ENCODE data around the gene GATAD2B.
"Not testable (repeated sequence)": the region's sequence is repeated elsewhere in the genome, so short reads cannot be mapped to it uniquely, and the experiment has no call there.

GATAD2B gene

GRCh38 chr1:153929426-153929825, 6.7 kb upstream of the GATAD2B start:
- DNase-seq = no peak

GRCh38 chr1:153928791-153929341, 6.1 kb upstream of the GATAD2B start:
- DNase-seq = peak; percentile 24

GRCh38 chr1:153928245-153928644, 5.5 kb upstream of the GATAD2B start:
- DNase-seq = peak; percentile 1

- no peak for DNase-seq
Measured at GRCh38 chr1:153926405-153926804, 3.6 kb upstream of the GATAD2B start.

- peak; percentile 72 for DNase-seq
Measured at GRCh38 chr1:153922076-153922971, 448 bp downstream of the GATAD2B start.

GRCh38 chr1:153921803-153922075, 1.0 kb downstream of the GATAD2B start:
- no peak for DNase-seq

- no peak for DNase-seq
Measured at GRCh38 chr1:153921080-153921802, 1.5 kb downstream of the GATAD2B start.

- DNase-seq = no peak
Measured at GRCh38 chr1:153919876-153920852, 2.6 kb downstream of the GATAD2B start.

- no peak for DNase-seq
Measured at GRCh38 chr1:153916297-153916696, 6.5 kb downstream of the GATAD2B start.

- DNase-seq = no peak
Measured at GRCh38 chr1:153912349-153912748, 10.4 kb downstream of the GATAD2B start.

- not testable (repeated sequence) for DNase-seq
Measured at GRCh38 chr1:153910560-153910959, 12.2 kb downstream of the GATAD2B start.

- no peak for DNase-seq
Measured at GRCh38 chr1:153908071-153908470, 14.7 kb downstream of the GATAD2B start.

- no peak for DNase-seq
Measured at GRCh38 chr1:153907134-153907533, 15.6 kb downstream of the GATAD2B start.

- no peak for DNase-seq
Measured at GRCh38 chr1:153906396-153906795, 16.4 kb downstream of the GATAD2B start.

- DNase-seq = not testable (repeated sequence)
Measured at GRCh38 chr1:153905908-153906307, 16.9 kb downstream of the GATAD2B start.

GRCh38 chr1:153903841-153904455, 18.8 kb downstream of the GATAD2B start:
- DNase-seq = no peak

- no peak for DNase-seq
Measured at GRCh38 chr1:153899509-153899908, 23.3 kb downstream of the GATAD2B start.

GRCh38 chr1:153895866-153896265, 26.9 kb downstream of the GATAD2B start:
- DNase-seq = not testable (repeated sequence)

- DNase-seq = not testable (repeated sequence)
Measured at GRCh38 chr1:153891042-153891441, 31.7 kb downstream of the GATAD2B start.

- DNase-seq = no peak
Measured at GRCh38 chr1:153888533-153888932, 34.2 kb downstream of the GATAD2B start.

- DNase-seq = no peak
Measured at GRCh38 chr1:153886127-153886526, 36.6 kb downstream of the GATAD2B start.

- DNase-seq = no peak
Measured at GRCh38 chr1:153883223-153883622, 39.5 kb downstream of the GATAD2B start.
